Panc1 (cell line): ENCODE results near the gene ZDHHC14.

ENCODE experiments used
- CTCF ChIP-seq: fragments of 450-650 bp; IDR thresholded peaks from 2 replicates; pipeline ENCODE4 v1.5.1; 2017; ENCODE audit warnings: mild to moderate bottlenecking
- POLR2AphosphoS5 ChIP-seq: IDR thresholded peaks from 2 replicates; pipeline ENCODE4 v1.6.1; 2012; ENCODE audit warnings: mild to moderate bottlenecking, low read depth, low read length, moderate library complexity

- no peak for TF ChIP-seq CTCF
- no peak for TF ChIP-seq POLR2AphosphoS5
Observed at GRCh38 chr6:157592541-157592940, 211.6 kb downstream of the ZDHHC14 start.
